HEK293 (cell line): ENCODE results near the gene C16orf92.
A peak's percentile ranks its signal among the peaks of the same experiment; 100 is the strongest.

Experiments used
- CTCF ChIA-PET: fragments of 350-600 bp; formaldehyde crosslinking; extraction: SDS; loops from one replicate; lab custom pipeline; 2021; ENCODE audit warnings: antibody characterized with exemption; lab: Yijun Ruan, JAX
- POLR2A ChIA-PET: fragments of 300-600 bp; formaldehyde crosslinking; extraction: SDS; loops from one replicate; lab custom pipeline; 2020; ENCODE audit warnings: antibody characterized with exemption, inconsistent platforms; lab: Yijun Ruan, JAX
- H3K27ac ChIP-seq: fragments of 200-500 bp; sonication (Bioruptor generic); 2 replicates; pipeline ENCODE4 v1.5.1; 2014; ENCODE audit warnings: low read depth, low read length, control low read depth, inconsistent platforms; ENCODE audit errors: extremely low read depth
- H3K36me3 ChIP-seq, 2 experiments: fragments of 200-500 bp in 1 of 2; sonication (Bioruptor generic) in 1 of 2; 1 replicate in 1 of 2; 2 replicates in 1 of 2; pipeline ENCODE4 v1.5.1; 2014 to 2017; ENCODE audit warnings: inconsistent platforms in 2 of 2, low read length in 2 of 2; ENCODE audit not compliant: control insufficient read depth in 2 of 2, insufficient read depth in 1 of 2
- H3K4me1 ChIP-seq: fragments of 200-500 bp; sonication (Bioruptor generic); 2 replicates; pipeline ENCODE4 v1.5.1; 2014; ENCODE audit warnings: mild to moderate bottlenecking, low read length, inconsistent platforms; ENCODE audit not compliant: control insufficient read depth, insufficient read depth
- H3K4me3 ChIP-seq: 2 replicates; pipeline ENCODE4 v1.5.1; 2011; ENCODE audit warnings: low read depth, mild to moderate bottlenecking, control low read depth, low read length, moderate library complexity
- H3K9me3 ChIP-seq: fragments of 200-500 bp; sonication (Bioruptor generic); 2 replicates; pipeline ENCODE4 v1.5.1; 2014; ENCODE audit warnings: low read depth, low read length, inconsistent platforms; ENCODE audit not compliant: control insufficient read depth, insufficient read depth
- GLIS1 ChIP-seq: fragments of 450-650 bp; formaldehyde crosslinking; IDR thresholded peaks from 2 replicates; pipeline ENCODE4 v1.5.1; 2016; ENCODE audit warnings: missing biosample characterization, missing genetic modification characterization
- KLF8 ChIP-seq: fragments of 450-650 bp; formaldehyde crosslinking; IDR thresholded peaks from 2 replicates; pipeline ENCODE4 v1.5.1; 2016; ENCODE audit warnings: missing biosample characterization, missing genetic modification characterization
- OVOL3 ChIP-seq: fragments of 450-650 bp; formaldehyde crosslinking; IDR thresholded peaks from 2 replicates; pipeline ENCODE4 v1.5.1; 2016; ENCODE audit warnings: missing biosample characterization, missing genetic modification characterization
- ZEB2 ChIP-seq: fragments of 450-650 bp; formaldehyde crosslinking; IDR thresholded peaks from 2 replicates; pipeline ENCODE4 v1.5.1; 2016; ENCODE audit warnings: missing biosample characterization, missing genetic modification characterization
- ZNF140 ChIP-seq: fragments of 450-650 bp; formaldehyde crosslinking; IDR thresholded peaks from 2 replicates; pipeline ENCODE4 v1.5.1; 2016; ENCODE audit warnings: missing biosample characterization, missing genetic modification characterization
- ZNF155 ChIP-seq: fragments of 450-650 bp; formaldehyde crosslinking; IDR thresholded peaks from 2 replicates; pipeline ENCODE4 v1.5.1; 2016; ENCODE audit warnings: missing biosample characterization, missing genetic modification characterization
- ZNF16 ChIP-seq: fragments of 450-650 bp; formaldehyde crosslinking; IDR thresholded peaks from 2 replicates; pipeline ENCODE4 v1.5.1; 2016; ENCODE audit warnings: low read depth, missing biosample characterization, missing genetic modification characterization
- ZNF2 ChIP-seq: fragments of 450-650 bp; formaldehyde crosslinking; IDR thresholded peaks from 2 replicates; pipeline ENCODE4 v1.5.1; 2016; ENCODE audit warnings: missing biosample characterization, missing genetic modification characterization
- ZNF239 ChIP-seq: fragments of 450-650 bp; formaldehyde crosslinking; IDR thresholded peaks from 2 replicates; pipeline ENCODE4 v1.5.1; 2016; ENCODE audit warnings: missing biosample characterization, missing genetic modification characterization
- ZNF335 ChIP-seq: fragments of 450-650 bp; formaldehyde crosslinking; conservative IDR thresholded peaks from 2 replicates; pipeline ENCODE4 v1.5.1; 2016; ENCODE audit warnings: missing biosample characterization, missing genetic modification characterization
- ZNF510 ChIP-seq: fragments of 450-650 bp; formaldehyde crosslinking; IDR thresholded peaks from 2 replicates; pipeline ENCODE4 v1.5.1; 2018; ENCODE audit warnings: mild to moderate bottlenecking, missing genetic modification characterization, missing biosample characterization; ENCODE audit not compliant: insufficient replicate concordance
- TF ChIP-seq, protein P1 (sequence below): fragments of 450-650 bp; formaldehyde crosslinking; IDR thresholded peaks from 2 replicates; pipeline ENCODE4 v1.5.1; 2016; ENCODE audit warnings: missing biosample characterization, missing genetic modification characterization
- TF ChIP-seq, protein P2 (sequence below): fragments of 450-650 bp; formaldehyde crosslinking; IDR thresholded peaks from 2 replicates; pipeline ENCODE4 v1.5.1; 2016; ENCODE audit warnings: missing biosample characterization, missing genetic modification characterization
- TF ChIP-seq, protein P3 (sequence below): fragments of 450-650 bp; formaldehyde crosslinking; IDR thresholded peaks from 2 replicates; pipeline ENCODE4 v1.5.1; 2017; ENCODE audit warnings: missing biosample characterization, missing genetic modification characterization
- TF ChIP-seq, protein P4 (sequence below): fragments of 450-650 bp; formaldehyde crosslinking; IDR thresholded peaks from 2 replicates; pipeline ENCODE4 v1.5.1; 2016; ENCODE audit warnings: missing biosample characterization, missing genetic modification characterization
- TF ChIP-seq, protein P5 (sequence below): fragments of 450-650 bp; formaldehyde crosslinking; IDR thresholded peaks from 2 replicates; pipeline ENCODE4 v1.5.1; 2016; ENCODE audit warnings: missing biosample characterization, missing genetic modification characterization
- TF ChIP-seq, protein P6 (sequence below): fragments of 450-650 bp; formaldehyde crosslinking; IDR thresholded peaks from 2 replicates; pipeline ENCODE4 v1.5.1; 2016; ENCODE audit warnings: missing biosample characterization, missing genetic modification characterization
- TF ChIP-seq, protein P7 (sequence below): fragments of 450-650 bp; formaldehyde crosslinking; IDR thresholded peaks from 2 replicates; pipeline ENCODE4 v1.5.1; 2016; ENCODE audit warnings: missing biosample characterization, missing genetic modification characterization
- TF ChIP-seq, protein P8 (sequence below): fragments of 450-650 bp; formaldehyde crosslinking; IDR thresholded peaks from 2 replicates; pipeline ENCODE4 v1.5.1; 2016; ENCODE audit warnings: missing biosample characterization, missing genetic modification characterization

C16orf92 gene

DNA sequence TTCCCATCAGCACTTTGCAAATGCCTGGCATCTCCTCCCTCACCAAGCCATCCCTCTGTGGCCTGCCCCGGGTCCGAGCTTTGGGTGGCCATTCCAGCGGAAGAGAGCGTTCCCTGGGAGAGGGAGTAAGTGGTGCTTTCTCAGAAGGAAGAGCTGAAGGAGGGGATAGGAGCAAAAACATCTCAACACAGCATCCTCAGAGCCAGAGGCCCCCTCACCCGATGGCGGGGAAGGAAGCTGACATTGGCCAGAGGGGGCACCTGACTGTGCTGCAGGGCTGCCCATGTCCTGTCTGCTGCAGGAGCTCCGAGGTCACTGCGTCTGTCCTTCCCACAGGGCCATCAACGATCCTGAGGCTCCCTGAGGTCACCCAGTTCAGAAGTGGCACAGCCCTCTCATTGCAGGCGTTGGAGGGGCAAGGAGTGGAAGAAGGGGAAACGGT is 8.5 kb downstream of the C16orf92 start (continued):
- TF ChIP-seq, protein P1, sequence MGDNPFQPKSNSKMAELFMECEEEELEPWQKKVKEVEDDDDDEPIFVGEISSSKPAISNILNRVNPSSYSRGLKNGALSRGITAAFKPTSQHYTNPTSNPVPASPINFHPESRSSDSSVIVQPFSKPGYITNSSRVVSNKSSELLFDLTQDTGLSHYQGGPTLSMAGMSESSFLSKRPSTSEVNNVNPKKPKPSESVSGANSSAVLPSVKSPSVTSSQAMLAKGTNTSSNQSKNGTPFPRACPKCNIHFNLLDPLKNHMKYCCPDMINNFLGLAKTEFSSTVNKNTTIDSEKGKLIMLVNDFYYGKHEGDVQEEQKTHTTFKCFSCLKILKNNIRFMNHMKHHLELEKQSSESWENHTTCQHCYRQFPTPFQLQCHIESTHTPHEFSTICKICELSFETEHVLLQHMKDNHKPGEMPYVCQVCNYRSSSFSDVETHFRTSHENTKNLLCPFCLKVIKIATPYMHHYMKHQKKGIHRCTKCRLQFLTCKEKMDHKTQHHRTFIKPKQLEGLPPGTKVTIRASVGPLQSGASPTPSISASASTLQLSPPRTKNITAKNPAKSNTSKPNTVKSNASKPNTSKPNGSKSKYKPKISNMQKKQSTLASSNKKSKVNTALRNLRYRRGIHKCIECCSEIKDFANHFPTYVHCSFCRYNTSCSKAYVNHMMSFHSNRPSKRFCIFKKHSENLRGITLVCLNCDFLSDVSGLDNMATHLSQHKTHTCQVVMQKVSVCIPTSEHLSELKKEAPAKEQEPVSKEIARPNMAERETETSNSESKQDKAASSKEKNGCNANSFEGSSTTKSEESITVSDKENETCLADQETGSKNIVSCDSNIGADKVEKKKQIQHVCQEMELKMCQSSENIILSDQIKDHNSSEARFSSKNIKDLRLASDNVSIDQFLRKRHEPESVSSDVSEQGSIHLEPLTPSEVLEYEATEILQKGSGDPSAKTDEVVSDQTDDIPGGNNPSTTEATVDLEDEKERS, result no peak
- no peak for TF ChIP-seq ZNF16
- TF ChIP-seq, protein P2, sequence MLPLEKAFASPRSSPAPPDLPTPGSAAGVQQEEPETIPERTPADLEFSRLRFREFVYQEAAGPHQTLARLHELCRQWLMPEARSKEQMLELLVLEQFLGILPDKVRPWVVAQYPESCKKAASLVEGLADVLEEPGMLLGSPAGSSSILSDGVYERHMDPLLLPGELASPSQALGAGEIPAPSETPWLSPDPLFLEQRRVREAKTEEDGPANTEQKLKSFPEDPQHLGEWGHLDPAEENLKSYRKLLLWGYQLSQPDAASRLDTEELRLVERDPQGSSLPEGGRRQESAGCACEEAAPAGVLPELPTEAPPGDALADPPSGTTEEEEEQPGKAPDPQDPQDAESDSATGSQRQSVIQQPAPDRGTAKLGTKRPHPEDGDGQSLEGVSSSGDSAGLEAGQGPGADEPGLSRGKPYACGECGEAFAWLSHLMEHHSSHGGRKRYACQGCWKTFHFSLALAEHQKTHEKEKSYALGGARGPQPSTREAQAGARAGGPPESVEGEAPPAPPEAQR (tag by site-specific recombination), result no peak

DNA sequence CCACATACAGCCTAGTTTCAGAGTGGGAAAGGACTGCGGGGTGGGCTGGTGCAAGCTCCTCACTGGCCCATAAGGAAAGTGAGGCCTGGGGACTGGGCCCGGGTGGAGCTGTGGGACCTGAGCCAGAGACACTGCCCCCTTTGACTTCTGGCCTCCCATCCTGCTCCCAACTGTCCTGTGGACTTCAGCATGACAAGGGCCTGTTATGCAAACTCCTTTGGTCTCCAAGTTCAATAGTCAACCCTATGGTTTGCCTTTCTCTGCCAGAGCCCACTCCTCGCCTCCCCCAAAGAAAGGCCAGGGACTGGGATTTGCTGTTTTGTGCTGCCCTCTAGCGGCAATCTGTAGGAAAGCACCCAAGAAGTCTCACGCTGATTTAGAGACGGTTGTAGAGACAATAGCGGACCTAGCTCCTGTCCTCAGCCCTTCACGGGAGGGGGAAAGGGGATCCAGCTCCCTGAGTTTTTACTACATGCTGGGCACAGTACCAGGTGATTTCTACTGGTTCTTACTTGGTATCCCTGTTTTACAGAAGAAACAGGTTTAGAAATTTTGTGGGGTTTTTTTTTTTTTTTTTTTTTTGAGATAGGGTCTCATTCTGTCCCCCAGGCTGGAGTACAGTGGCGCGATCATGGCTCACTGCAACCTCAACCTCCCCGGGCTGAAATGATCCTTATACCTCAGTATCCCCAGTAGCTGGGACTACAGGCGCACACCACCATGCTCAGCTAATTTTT is 9.3 kb downstream of the C16orf92 start:
- CTCF ChIA-PET, result interaction anchor here (0.6 to 2.3 kb wide), 70 partner anchors 8 to 1221 kb away, joined by 3 to 34 read pairs (median 4); partner anchors contain the start of genes ALDOA, C16orf92, HIRIP3 and HSD3B7
- no peaks in the 10 kb centered on the region for H3K4me1 ChIP-seq
- H3K9me3 ChIP-seq, result no peaks in the 10 kb centered on the region
- no peak overlapping the region for H3K27ac ChIP-seq
- no peak overlapping the region for H3K4me3 ChIP-seq
- no peaks in the 10 kb centered on the region for H3K36me3 ChIP-seq
- POLR2A ChIA-PET, result interaction anchor here (0.5 to 1.5 kb wide), 8 partner anchors 33 to 749 kb away, joined by 3 to 8 read pairs (median 6); partner anchors contain the start of genes ALDOA, HIRIP3, KIF22 and PAGR1
- TF ChIP-seq OVOL3, result no peak
- TF ChIP-seq GLIS1 (tag by site-specific recombination), result peak; percentile 16; the same call in 1 of the 2 replicates
- TF ChIP-seq ZNF155 (tag by site-specific recombination), result no peak
- TF ChIP-seq ZNF140, result no peak
- TF ChIP-seq ZNF510 (tag by site-specific recombination), result no peak
- TF ChIP-seq, protein P3, sequence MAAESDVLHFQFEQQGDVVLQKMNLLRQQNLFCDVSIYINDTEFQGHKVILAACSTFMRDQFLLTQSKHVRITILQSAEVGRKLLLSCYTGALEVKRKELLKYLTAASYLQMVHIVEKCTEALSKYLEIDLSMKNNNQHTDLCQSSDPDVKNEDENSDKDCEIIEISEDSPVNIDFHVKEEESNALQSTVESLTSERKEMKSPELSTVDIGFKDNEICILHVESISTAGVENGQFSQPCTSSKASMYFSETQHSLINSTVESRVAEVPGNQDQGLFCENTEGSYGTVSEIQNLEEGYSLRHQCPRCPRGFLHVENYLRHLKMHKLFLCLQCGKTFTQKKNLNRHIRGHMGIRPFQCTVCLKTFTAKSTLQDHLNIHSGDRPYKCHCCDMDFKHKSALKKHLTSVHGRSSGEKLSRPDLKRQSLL, result no peak
- TF ChIP-seq, protein P4, sequence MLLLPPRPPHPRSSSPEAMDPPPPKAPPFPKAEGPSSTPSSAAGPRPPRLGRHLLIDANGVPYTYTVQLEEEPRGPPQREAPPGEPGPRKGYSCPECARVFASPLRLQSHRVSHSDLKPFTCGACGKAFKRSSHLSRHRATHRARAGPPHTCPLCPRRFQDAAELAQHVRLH, result no peak
- TF ChIP-seq, protein P5, sequence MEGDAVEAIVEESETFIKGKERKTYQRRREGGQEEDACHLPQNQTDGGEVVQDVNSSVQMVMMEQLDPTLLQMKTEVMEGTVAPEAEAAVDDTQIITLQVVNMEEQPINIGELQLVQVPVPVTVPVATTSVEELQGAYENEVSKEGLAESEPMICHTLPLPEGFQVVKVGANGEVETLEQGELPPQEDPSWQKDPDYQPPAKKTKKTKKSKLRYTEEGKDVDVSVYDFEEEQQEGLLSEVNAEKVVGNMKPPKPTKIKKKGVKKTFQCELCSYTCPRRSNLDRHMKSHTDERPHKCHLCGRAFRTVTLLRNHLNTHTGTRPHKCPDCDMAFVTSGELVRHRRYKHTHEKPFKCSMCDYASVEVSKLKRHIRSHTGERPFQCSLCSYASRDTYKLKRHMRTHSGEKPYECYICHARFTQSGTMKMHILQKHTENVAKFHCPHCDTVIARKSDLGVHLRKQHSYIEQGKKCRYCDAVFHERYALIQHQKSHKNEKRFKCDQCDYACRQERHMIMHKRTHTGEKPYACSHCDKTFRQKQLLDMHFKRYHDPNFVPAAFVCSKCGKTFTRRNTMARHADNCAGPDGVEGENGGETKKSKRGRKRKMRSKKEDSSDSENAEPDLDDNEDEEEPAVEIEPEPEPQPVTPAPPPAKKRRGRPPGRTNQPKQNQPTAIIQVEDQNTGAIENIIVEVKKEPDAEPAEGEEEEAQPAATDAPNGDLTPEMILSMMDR, result peak; percentile 91
- TF ChIP-seq, protein P6, sequence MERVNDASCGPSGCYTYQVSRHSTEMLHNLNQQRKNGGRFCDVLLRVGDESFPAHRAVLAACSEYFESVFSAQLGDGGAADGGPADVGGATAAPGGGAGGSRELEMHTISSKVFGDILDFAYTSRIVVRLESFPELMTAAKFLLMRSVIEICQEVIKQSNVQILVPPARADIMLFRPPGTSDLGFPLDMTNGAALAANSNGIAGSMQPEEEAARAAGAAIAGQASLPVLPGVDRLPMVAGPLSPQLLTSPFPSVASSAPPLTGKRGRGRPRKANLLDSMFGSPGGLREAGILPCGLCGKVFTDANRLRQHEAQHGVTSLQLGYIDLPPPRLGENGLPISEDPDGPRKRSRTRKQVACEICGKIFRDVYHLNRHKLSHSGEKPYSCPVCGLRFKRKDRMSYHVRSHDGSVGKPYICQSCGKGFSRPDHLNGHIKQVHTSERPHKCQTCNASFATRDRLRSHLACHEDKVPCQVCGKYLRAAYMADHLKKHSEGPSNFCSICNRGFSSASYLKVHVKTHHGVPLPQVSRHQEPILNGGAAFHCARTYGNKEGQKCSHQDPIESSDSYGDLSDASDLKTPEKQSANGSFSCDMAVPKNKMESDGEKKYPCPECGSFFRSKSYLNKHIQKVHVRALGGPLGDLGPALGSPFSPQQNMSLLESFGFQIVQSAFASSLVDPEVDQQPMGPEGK (tag by site-specific recombination), result peak; percentile 43
- TF ChIP-seq KLF8 (tag by site-specific recombination), result no peak
- TF ChIP-seq ZNF2 (tag by site-specific recombination), result peak; percentile 69; the same call in 1 of the 2 replicates
- TF ChIP-seq ZNF239 (tag by site-specific recombination), result no peak
- TF ChIP-seq, protein P7, sequence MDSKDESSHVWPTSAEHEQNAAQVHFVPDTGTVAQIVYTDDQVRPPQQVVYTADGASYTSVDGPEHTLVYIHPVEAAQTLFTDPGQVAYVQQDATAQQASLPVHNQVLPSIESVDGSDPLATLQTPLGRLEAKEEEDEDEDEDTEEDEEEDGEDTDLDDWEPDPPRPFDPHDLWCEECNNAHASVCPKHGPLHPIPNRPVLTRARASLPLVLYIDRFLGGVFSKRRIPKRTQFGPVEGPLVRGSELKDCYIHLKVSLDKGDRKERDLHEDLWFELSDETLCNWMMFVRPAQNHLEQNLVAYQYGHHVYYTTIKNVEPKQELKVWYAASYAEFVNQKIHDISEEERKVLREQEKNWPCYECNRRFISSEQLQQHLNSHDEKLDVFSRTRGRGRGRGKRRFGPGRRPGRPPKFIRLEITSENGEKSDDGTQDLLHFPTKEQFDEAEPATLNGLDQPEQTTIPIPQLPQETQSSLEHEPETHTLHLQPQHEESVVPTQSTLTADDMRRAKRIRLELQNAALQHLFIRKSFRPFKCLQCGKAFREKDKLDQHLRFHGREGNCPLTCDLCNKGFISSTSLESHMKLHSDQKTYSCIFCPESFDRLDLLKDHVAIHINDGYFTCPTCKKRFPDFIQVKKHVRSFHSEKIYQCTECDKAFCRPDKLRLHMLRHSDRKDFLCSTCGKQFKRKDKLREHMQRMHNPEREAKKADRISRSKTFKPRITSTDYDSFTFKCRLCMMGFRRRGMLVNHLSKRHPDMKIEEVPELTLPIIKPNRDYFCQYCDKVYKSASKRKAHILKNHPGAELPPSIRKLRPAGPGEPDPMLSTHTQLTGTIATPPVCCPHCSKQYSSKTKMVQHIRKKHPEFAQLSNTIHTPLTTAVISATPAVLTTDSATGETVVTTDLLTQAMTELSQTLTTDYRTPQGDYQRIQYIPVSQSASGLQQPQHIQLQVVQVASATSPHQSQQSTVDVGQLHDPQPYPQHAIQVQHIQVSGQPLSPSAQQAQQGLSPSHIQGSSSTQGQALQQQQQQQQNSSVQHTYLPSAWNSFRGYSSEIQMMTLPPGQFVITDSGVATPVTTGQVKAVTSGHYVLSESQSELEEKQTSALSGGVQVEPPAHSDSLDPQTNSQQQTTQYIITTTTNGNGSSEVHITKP, result peak; percentile 99
- TF ChIP-seq, protein P8, sequence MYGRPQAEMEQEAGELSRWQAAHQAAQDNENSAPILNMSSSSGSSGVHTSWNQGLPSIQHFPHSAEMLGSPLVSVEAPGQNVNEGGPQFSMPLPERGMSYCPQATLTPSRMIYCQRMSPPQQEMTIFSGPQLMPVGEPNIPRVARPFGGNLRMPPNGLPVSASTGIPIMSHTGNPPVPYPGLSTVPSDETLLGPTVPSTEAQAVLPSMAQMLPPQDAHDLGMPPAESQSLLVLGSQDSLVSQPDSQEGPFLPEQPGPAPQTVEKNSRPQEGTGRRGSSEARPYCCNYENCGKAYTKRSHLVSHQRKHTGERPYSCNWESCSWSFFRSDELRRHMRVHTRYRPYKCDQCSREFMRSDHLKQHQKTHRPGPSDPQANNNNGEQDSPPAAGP, result 0 out of 2 replicates have a peak, but pooled peaks have one; percentile 64
- TF ChIP-seq ZNF335 (tag by site-specific recombination), result peak; percentile 36; the same call in 1 of the 2 replicates
- 0 out of 2 replicates have a peak, but pooled peaks have one; percentile 29 for TF ChIP-seq ZEB2 (tag by site-specific recombination)
